ENCODE measurements around the gene ARHGAP28.

Gene ARHGAP28

GRCh38 chr18:6741232-6741663 lies 11.7 kb downstream of the ARHGAP28 start:
- DNase-seq (ENCODE audit: extremely low spot score): no peak
- POLR2A ChIA-PET: no interaction called here
- TF ChIP-seq CTCF (IDR thresholded peaks at IDR 0.05; ENCODE audit: control extremely low read depth, extremely low read depth, low read depth, missing control alignments): no peak
- CTCF ChIA-PET: interaction anchor here (1.8 kb wide), 1 partner anchor 20 kb away, joined by 4 read pairs; no protein-coding TSS in a partner anchor

- no peak for TF ChIP-seq CTCF (IDR thresholded peaks at IDR 0.05; ENCODE audit: control extremely low read depth, extremely low read depth, low read depth, missing control alignments)
- CTCF ChIA-PET: interaction anchor here (1.8 kb wide), 1 partner anchor 20 kb away, joined by 4 read pairs; no protein-coding TSS in a partner anchor
- POLR2A ChIA-PET: no interaction called here
- DNase-seq (ENCODE audit: extremely low spot score): no peak
Observed at GRCh38 chr18:6741786-6742185, 12.3 kb downstream of the ARHGAP28 start.

GRCh38 chr18:6743999-6744398 lies 14.5 kb downstream of the ARHGAP28 start:
- ChIA-PET CTCF (interaction anchor here (0.9 to 1.3 kb wide), 3 partner anchors 10 to 23 kb away, joined by 3 to 5 read pairs (median 3); no protein-coding TSS in a partner anchor), POLR2A (no interaction called here)
- no peak for TF ChIP-seq CTCF (IDR thresholded peaks at IDR 0.05; ENCODE audit: control extremely low read depth, extremely low read depth, low read depth, missing control alignments)
- DNase-seq (ENCODE audit: extremely low spot score): no peak

- DNase-seq (ENCODE audit: extremely low spot score): no peak
- POLR2A ChIA-PET: no interaction called here
- CTCF ChIA-PET: no interaction called here
- no peak for TF ChIP-seq CTCF (IDR thresholded peaks at IDR 0.05; ENCODE audit: control extremely low read depth, extremely low read depth, low read depth, missing control alignments)
Observed at GRCh38 chr18:6744816-6745455, 15.4 kb downstream of the ARHGAP28 start.

GRCh38 chr18:6745504-6746031 lies 16.1 kb downstream of the ARHGAP28 start:
- TF ChIP-seq CTCF (IDR thresholded peaks at IDR 0.05; ENCODE audit: control extremely low read depth, extremely low read depth, low read depth, missing control alignments): no peak
- DNase-seq (ENCODE audit: extremely low spot score): no peak
- CTCF ChIA-PET: no interaction called here
- POLR2A ChIA-PET: no interaction called here

- TF ChIP-seq CTCF (IDR thresholded peaks at IDR 0.05; ENCODE audit: control extremely low read depth, extremely low read depth, low read depth, missing control alignments): no peak
- ChIA-PET POLR2A (no interaction called here), CTCF (no interaction called here)
- no peak for DNase-seq (ENCODE audit: extremely low spot score)
Observed at GRCh38 chr18:6746386-6746960, 17.0 kb downstream of the ARHGAP28 start.

Measured in GM10248 (cell line).